ENCODE data around the gene SMIM17. TPM values are rescaled to one million over a fixed set of nuclear protein-coding genes. Genes with fewer than 3 reads are reported as not detected.
"Not testable (repeated sequence)": the region's sequence is repeated elsewhere in the genome, so short reads cannot be mapped to it uniquely, and the experiment has no call there.

Gene SMIM17
- total RNA-seq, 1 donor: not detected

DNA sequence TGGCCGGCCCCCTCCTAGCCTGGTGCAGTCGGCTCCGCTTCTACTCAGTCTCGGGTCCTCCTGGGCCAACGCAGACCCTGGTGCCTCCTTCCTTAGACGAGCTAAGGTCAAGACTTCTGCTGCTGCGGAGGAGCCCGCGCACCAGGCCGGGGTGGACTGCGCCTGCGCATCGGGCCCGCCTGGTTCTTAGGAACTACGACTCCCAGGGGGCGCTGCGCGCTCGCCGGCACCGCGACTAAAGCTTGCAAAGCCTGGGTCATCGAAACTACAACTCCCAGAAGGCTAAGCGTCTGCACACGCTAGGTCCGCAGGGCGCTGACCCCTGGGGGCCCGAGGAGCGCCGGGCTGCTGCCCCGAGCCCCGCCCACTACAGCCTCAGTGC is 28.6 kb downstream of the SMIM17 start, which contains the start of gene ZNF835:
TSS of gene ZNF835 (minus strand) at position 145 of the 382 bp plus-strand sequence. CDS start 6,559 bp downstream, outside the sequence.
- H3K4me1 ChIP-seq (ENCODE audit: insufficient read depth, low read length): peaks cover 12% of the 10 kb centered on the region
- H3K4me3 ChIP-seq (ENCODE audit: low read length): peak within 1 kb of the TSS; percentile 46

DNA sequence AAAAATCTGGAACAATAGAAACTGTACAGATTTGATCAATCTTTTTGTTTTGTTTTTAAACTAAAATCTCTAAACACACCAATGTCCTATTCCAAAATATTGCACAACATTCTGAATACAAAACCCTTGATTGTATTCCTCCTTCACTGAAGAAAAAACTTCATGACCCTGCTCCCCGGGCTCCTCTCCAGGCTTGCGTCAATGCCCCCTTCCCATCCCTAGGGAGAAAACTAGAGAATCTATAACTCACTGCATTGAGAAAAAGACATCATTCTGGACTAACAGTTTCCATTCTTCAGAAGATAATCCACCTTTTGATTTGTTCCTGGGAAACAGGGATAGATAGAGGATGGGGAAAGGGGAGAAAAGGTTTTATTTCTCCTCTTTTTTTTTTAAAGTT is 29.7 kb downstream of the SMIM17 start:
- not testable (repeated sequence) for H3K4me3 ChIP-seq (ENCODE audit: low read length); H3K27me3 ChIP-seq (ENCODE audit: insufficient read depth, low read length); H3K9me3 ChIP-seq (ENCODE audit: low read depth, low read length)
- peaks cover 12% of the 10 kb centered on the region for H3K4me1 ChIP-seq (ENCODE audit: insufficient read depth, low read length)

More for the DNA sequence above, 28.6 kb downstream of the SMIM17 start, which contains the start of gene ZNF835:
- Histone ChIP-seq H3K9me3 (ENCODE audit: low read depth, low read length) (no peaks in the 10 kb centered on the region), H3K27me3 (ENCODE audit: insufficient read depth, low read length) (no peaks in the 10 kb centered on the region)

DNA sequence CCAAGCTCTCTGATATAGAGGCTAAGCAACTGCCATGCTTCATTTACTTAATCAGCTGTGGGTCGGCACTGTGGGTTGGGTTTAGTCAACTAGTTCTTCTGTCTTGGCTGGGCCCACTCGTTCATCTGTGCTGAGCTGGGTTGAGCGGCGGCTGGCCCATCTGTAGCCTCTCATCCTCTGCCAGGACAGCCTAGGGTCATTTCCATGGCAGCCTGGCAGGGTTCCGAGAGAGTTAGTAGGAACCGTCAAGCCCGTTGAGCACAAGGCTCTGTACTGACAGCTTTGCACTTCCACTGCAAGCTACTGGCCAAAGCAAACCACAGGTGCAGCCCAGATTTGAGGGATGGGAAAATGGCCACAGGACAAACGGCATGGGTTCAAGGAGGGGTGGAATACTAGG is 35.2 kb downstream of the SMIM17 start:
- H3K4me3 ChIP-seq (ENCODE audit: low read length): no peak overlapping the region
- H3K27me3 ChIP-seq (ENCODE audit: insufficient read depth, low read length): no peaks in the 10 kb centered on the region
- no peaks in the 10 kb centered on the region for H3K9me3 ChIP-seq (ENCODE audit: low read depth, low read length)
- no peaks in the 10 kb centered on the region for H3K4me1 ChIP-seq (ENCODE audit: insufficient read depth, low read length)

DNA sequence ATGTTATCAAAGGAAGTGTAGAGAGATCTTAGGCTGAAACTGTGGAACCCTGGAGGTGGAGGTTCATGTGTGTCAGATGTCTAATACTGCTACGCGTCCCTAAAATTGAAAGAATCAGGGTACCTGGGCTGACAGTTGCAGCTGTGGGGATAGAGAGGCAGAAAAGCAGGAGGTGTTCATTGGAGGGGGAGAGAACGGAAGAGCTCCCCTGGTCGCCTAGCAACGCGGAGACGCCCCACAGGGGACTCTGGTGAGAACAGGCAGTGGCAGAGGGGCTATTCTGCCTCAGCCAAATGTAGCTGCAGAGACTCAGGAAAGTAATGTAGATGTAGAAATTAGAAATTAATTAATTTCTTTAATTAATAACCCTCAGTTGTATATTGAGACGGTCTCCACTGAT is 38.7 kb downstream of the SMIM17 start:
- Histone ChIP-seq H3K4me3 (ENCODE audit: low read length) (no peak overlapping the region), H3K9me3 (ENCODE audit: low read depth, low read length) (no peaks in the 10 kb centered on the region), H3K27me3 (ENCODE audit: insufficient read depth, low read length) (no peaks in the 10 kb centered on the region), H3K4me1 (ENCODE audit: insufficient read depth, low read length) (no peaks in the 10 kb centered on the region)

DNA sequence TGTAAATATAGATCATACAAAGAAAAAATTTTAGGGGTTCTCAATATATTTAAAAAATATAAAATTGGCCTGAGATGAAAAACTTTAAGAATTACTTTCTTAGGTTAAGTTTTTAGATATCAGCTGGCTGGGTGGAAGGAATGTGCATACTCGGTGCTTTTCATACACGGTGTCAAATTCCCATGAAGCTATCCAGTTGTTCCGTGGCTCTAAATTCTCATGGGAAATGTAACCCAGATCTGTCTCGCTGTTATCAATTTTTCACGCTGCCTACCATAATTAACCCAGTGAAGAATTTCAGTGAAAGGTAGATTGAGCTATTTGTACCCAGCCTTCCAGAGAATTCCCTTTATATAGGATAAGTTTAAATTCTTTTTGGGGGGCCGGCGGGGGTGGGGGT is 40.2 kb downstream of the SMIM17 start:
- Histone ChIP-seq H3K27me3 (ENCODE audit: insufficient read depth, low read length) (no peaks in the 10 kb centered on the region), H3K4me3 (ENCODE audit: low read length) (no peak overlapping the region), H3K4me1 (ENCODE audit: insufficient read depth, low read length) (no peaks in the 10 kb centered on the region), H3K9me3 (ENCODE audit: low read depth, low read length) (no peaks in the 10 kb centered on the region)

DNA sequence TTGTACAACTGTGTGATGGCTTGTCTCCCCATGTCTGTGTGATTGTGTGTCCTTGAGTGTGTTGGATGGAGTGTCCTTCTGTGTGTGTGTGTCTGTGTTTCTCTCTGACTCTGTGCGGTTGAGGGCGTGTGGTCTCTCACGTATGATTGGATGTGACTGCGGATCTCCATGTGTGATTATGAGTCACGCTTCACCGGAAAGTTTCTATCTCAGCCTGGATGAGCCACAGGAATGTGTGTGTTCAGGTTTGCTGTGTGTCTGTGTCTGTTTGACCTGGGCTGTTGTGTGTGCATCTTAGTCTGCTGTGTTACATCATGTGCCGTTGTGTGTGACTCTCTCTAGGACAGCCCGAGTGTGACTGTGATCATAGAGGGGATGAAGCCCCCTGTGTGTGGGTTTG is 44.1 kb downstream of the SMIM17 start:
- H3K9me3 ChIP-seq (ENCODE audit: low read depth, low read length): no peaks in the 10 kb centered on the region
- no peaks in the 10 kb centered on the region for H3K27me3 ChIP-seq (ENCODE audit: insufficient read depth, low read length)
- H3K4me3 ChIP-seq (ENCODE audit: low read length): no peak overlapping the region

DNA sequence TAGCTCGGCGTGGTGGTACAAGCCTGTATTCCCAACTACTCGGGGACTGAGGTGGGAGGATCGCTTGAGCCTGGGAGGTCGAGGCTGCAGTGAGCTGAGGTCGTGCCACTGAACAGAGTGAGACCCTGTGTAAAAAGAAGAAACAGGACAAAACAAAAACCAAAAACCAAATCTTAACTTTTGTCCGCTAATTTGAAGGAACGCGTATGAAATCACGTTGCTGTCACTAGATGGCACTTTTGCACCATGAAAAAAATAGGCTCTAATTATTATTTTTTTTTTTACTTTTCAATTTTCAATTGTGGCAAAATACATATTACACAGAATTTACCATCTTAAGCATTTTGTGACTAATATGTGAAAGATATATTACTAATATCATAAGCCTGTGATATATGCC is 46.2 kb downstream of the SMIM17 start:
- H3K4me3 ChIP-seq (ENCODE audit: low read length): no peak overlapping the region
- H3K9me3 ChIP-seq (ENCODE audit: low read depth, low read length): no peaks in the 10 kb centered on the region
- no peaks in the 10 kb centered on the region for H3K27me3 ChIP-seq (ENCODE audit: insufficient read depth, low read length)
- H3K4me1 ChIP-seq (ENCODE audit: insufficient read depth, low read length): no peaks in the 10 kb centered on the region

More for the DNA sequence above, 44.1 kb downstream of the SMIM17 start:
- no peaks in the 10 kb centered on the region for H3K4me1 ChIP-seq (ENCODE audit: insufficient read depth, low read length)

DNA sequence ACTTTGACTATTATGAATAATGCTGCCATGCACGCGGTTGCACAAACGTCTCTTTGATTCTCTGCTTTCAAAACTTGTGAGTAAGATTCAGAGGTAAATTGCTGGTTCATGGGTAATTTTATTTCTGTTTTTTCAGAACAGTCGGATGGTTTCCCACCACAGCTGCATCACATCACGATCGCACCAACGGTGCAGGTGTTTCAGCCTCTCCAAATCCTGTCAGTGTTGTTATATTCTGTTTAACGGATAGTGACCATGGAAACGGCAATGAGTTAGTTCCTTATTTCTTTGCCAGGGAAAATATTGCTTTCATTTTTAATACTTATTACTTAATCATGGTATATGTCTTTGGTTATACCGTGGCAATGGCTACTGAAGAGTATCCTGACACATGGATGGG is 47.7 kb downstream of the SMIM17 start:
- Histone ChIP-seq H3K27me3 (ENCODE audit: insufficient read depth, low read length) (no peaks in the 10 kb centered on the region), H3K4me3 (ENCODE audit: low read length) (no peak overlapping the region), H3K9me3 (ENCODE audit: low read depth, low read length) (no peaks in the 10 kb centered on the region), H3K4me1 (ENCODE audit: insufficient read depth, low read length) (no peaks in the 10 kb centered on the region)

DNA sequence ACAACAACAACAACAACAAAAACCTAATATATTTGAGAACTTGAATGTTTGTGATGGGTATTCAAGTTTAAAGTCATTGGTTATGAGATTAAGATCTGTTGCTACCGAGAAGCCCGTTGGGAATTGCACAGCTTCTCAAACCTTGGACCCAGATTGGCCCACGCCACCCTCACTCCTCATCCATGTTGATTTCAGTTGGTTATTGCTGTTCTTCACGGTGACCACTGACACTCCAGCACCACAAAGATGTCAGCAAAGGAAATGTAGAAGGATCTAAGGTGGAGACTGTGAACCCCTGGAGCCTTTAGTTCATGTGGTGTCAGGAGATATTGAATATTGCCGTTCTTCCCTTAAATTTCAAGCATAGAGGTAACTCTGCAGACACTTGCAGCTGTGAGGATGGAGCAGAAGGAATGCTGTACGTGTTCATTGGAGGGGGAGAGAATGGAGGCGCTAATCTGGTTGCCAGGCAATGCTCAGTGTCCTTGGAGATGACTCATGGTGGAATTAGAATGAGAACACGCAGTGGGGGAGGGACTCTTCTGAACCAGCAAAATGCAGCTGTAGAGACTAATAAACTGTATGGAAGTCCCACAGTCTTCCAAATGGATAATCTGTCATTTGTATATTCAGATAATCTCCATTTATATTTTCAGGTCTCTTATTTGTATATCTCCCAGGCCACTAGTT is 49.4 kb downstream of the SMIM17 start:
- H3K4me3 ChIP-seq (ENCODE audit: low read length): no peak overlapping the region

DNA sequence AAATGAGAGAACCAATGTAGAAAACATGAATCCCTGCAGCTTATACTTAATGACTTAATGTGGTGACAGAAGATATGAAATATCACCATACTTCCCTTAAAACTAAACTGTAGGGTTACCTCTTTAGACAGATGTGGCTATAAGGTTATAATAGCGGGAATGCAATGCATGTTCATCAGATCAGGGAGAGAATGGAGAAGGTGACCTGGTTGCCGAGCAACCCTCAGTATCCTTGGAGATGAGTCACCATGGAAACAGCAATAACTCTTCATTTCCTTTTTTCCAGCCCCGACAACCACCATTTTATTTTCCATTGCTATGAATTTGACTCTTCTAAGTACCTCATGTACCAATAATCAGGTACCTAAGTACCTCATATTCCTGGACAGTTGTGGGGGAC is 56.6 kb downstream of the SMIM17 start:
- Histone ChIP-seq H3K4me1 (ENCODE audit: insufficient read depth, low read length) (no peaks in the 10 kb centered on the region), H3K4me3 (ENCODE audit: low read length) (no peak overlapping the region), H3K9me3 (ENCODE audit: low read depth, low read length) (peaks cover 8% of the 10 kb centered on the region), H3K27me3 (ENCODE audit: insufficient read depth, low read length) (no peaks in the 10 kb centered on the region)

More for the DNA sequence above, 49.4 kb downstream of the SMIM17 start:
- Histone ChIP-seq H3K4me1 (ENCODE audit: insufficient read depth, low read length) (no peaks in the 10 kb centered on the region), H3K9me3 (ENCODE audit: low read depth, low read length) (no peaks in the 10 kb centered on the region), H3K27me3 (ENCODE audit: insufficient read depth, low read length) (no peaks in the 10 kb centered on the region)

DNA sequence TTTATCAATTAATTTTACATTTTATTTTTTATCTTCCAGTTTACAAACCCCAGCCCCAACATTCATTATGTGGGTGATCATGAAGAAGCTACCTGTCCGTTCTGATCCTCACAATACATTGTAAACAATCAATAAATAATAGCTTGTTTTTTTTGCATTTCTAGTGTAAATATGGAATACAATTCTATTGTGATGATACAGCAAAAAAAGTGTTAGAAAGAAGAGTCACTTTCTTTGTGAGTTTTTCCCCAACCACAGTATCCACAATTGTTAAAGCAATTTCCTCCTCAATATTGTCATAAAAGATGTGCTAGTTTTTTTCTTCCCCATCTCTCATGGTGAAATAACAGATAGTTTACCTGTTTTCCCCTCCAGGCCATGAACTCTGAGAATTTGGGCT is 58.9 kb downstream of the SMIM17 start:
- Histone ChIP-seq H3K9me3 (ENCODE audit: low read depth, low read length) (peaks cover 8% of the 10 kb centered on the region), H3K27me3 (ENCODE audit: insufficient read depth, low read length) (no peaks in the 10 kb centered on the region), H3K4me1 (ENCODE audit: insufficient read depth, low read length) (no peaks in the 10 kb centered on the region), H3K4me3 (ENCODE audit: low read length) (no peak overlapping the region)

DNA sequence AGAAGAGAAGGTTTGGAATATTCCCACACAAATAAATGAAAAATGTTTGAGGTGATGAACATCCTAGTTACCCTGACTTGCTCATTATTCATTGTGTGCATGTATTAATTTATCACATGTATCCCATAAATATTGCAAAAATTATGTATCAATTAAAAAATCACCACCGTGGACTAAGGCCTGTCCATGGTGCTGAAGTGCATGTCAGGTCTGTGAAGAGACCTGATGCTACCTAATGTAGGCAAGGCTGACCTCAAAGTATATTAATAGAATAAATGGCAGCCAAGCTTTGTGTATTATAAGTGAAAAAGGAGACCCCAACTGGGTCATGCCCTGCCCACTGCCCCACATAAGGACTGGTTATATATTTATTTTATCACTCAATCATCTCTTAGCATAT is 63.0 kb downstream of the SMIM17 start:
- Histone ChIP-seq H3K4me1 (ENCODE audit: insufficient read depth, low read length) (no peaks in the 10 kb centered on the region), H3K27me3 (ENCODE audit: insufficient read depth, low read length) (no peaks in the 10 kb centered on the region), H3K9me3 (ENCODE audit: low read depth, low read length) (peaks cover 8% of the 10 kb centered on the region), H3K4me3 (ENCODE audit: low read length) (no peak overlapping the region)

Other genes with a start within 250 kb of the SMIM17 start
- gene ZNF582, start 249.6 kb upstream of the SMIM17 start, total RNA-seq: 1.4 TPM
- gene ZNF583, start 238.8 kb upstream of the SMIM17 start, total RNA-seq: 1.0 TPM
- 2.9 TPM for gene ZNF667, start 165.8 kb upstream of the SMIM17 start, total RNA-seq
- 1.2 TPM for gene ZNF471, start 135.3 kb upstream of the SMIM17 start, total RNA-seq
- gene ZFP28, start 104.2 kb upstream of the SMIM17 start, total RNA-seq: 1.7 TPM
- 0.94 TPM for gene ZNF470, start 75.7 kb upstream of the SMIM17 start, total RNA-seq
- gene ZNF71, start 47.9 kb upstream of the SMIM17 start, total RNA-seq: 2.3 TPM
- gene ZNF835, start 28.6 kb downstream of the SMIM17 start, total RNA-seq: 0.42 TPM
- gene PEG3, start 197.6 kb downstream of the SMIM17 start, total RNA-seq: under 0.01 TPM
- not detected for gene ZIM2, start 197.6 kb downstream of the SMIM17 start, total RNA-seq

Measured in mononuclear cell (primary cell).